HUES6 (cell line): Measurements from ENCODE around the gene DSN1.
"Not testable (repeated sequence)": the region's sequence is repeated elsewhere in the genome, so short reads cannot be mapped to it uniquely, and the experiment has no call there.

Experiments used
- H3K27ac ChIP-seq: 2 replicates; pipeline ENCODE4 v1.7.0; 2013; ENCODE audit warnings: low read depth, mild to moderate bottlenecking, low read length, inconsistent platforms
- H3K27me3 ChIP-seq: 2 replicates; pipeline ENCODE4 v1.6.1; 2013; ENCODE audit warnings: low read length; ENCODE audit not compliant: control insufficient read depth, insufficient read depth
- H3K36me3 ChIP-seq: 2 replicates; pipeline ENCODE4 v1.6.1; 2013; ENCODE audit warnings: low read length; ENCODE audit not compliant: control insufficient read depth, insufficient read depth
- H3K4me1 ChIP-seq: 2 replicates; pipeline ENCODE4 v1.6.1; 2013; ENCODE audit warnings: low read length; ENCODE audit not compliant: control insufficient read depth, insufficient read depth
- H3K4me3 ChIP-seq: 2 replicates; pipeline ENCODE4 v1.5.1; 2013; ENCODE audit warnings: low read depth, low read length
- H3K9ac ChIP-seq: one replicate; pipeline ENCODE4 v1.6.1; 2013; ENCODE audit warnings: mild to moderate bottlenecking, low read length
- H3K9me3 ChIP-seq: 2 replicates; pipeline ENCODE4 v1.6.1; 2013; ENCODE audit warnings: low read depth, low read length; ENCODE audit not compliant: control insufficient read depth, insufficient read depth

The DSN1 gene

DNA sequence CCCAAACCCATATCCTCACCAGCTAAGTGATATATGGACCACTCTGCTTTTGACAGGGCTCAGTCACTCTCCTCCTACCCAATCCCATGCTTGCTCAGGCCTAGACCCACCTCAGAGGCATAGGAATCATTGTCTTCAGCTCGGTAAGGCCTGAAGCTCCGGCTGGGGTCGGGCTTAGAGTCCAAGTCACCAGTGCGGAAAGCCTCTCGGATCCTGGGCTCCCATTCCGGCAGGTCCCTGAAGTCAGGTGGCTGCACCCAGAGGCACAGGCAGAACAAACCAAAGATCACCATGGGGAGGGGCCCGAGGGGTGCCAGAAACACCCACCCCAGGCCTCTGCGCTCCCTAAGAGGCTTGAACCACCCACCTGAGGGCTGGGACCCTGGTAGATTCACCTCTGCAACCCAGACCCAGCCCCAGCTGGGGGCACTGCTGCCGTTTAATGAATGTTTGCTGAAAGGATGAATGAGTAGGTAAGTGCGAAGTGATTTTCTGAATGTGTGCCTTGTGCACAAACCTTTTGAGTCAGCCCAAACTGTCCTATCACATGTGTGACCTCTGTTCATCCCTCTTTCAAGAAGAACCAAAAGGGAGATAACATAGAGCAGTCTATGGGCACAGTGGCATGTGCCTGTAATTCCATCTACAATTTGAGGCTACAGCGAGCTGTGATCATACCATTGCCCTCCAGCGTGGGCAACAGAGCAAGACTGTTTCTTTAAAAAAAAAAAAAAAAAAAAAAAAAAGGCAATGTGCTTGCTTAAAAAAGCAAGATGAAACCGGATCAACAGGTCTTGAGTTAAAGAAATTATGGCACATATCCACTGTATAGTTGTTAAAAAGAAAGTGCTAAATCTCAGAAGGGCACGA is 39.3 kb upstream of the DSN1 start:
- Histone ChIP-seq H3K27ac (no peak overlapping the region), H3K4me1 (no peaks in the 10 kb centered on the region), H3K9me3 (no peaks in the 10 kb centered on the region), H3K4me3 (no peak overlapping the region), H3K9ac (no peak overlapping the region), H3K27me3 (no peaks in the 10 kb centered on the region), H3K36me3 (peaks cover 75% of the 10 kb centered on the region)

- Histone ChIP-seq H3K9ac (no peak overlapping the region), H3K36me3 (peaks cover 81% of the 10 kb centered on the region), H3K4me1 (no peaks in the 10 kb centered on the region), H3K4me3 (no peak overlapping the region), H3K27me3 (no peaks in the 10 kb centered on the region), H3K27ac (no peak overlapping the region), H3K9me3 (no peaks in the 10 kb centered on the region)
These were observed 35.0 kb upstream of the DSN1 start for GRCh38 chr20:36808317-36809257.

- H3K9ac ChIP-seq = no peak overlapping the region
- H3K36me3 ChIP-seq = peaks cover 84% of the 10 kb centered on the region
- no peak overlapping the region for H3K4me3 ChIP-seq
- H3K27me3 ChIP-seq = no peaks in the 10 kb centered on the region
- H3K9me3 ChIP-seq = no peaks in the 10 kb centered on the region
- H3K27ac ChIP-seq = no peak overlapping the region
- H3K4me1 ChIP-seq = no peaks in the 10 kb centered on the region
These were observed 32.5 kb upstream of the DSN1 start for GRCh38 chr20:36806049-36806448.

DNA sequence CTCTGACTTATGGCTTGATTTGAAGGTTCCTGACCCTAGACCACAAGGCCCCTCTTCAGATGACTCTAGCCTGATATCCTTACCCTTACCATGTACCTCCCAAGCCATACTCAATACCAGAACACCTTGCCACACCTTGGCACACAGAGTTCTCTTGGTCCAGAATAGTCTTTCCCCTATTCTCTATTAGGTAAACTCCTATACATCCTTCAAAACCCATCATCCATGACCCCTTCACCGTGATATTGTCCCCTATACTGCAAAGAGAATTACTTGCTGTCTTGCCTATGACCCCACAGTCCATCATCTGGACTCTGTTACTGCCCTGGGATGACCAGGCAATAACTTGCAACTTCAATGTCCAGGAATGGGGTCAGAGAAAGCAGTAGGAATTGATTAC is 31.8 kb upstream of the DSN1 start:
- Histone ChIP-seq H3K36me3 (peaks cover 87% of the 10 kb centered on the region), H3K9me3 (no peaks in the 10 kb centered on the region), H3K27ac (no peak overlapping the region), H3K27me3 (no peaks in the 10 kb centered on the region), H3K4me3 (no peak overlapping the region), H3K9ac (no peak overlapping the region), H3K4me1 (no peaks in the 10 kb centered on the region)

DNA sequence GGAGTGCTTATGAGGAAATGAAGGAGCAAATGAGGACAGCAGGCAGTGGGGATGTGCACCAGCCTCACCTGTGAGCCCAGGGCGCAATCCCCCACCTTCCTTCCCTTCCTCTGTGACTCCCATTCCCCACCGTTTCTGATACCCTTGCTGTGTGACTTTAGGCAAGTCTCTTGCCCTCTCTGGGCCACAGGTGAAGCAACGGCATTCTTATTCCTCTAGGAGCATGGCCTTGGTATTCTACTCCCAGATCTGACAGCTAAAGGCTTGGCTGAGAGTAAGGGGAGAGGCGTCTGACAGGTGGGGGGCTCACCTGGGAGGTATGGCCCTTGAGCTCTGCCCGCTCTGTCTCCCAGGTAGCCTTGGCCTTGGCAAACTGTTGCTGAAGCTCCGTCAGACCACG is 30.9 kb upstream of the DSN1 start:
- Histone ChIP-seq H3K9ac (no peak overlapping the region), H3K36me3 (peaks cover 91% of the 10 kb centered on the region), H3K4me3 (no peak overlapping the region), H3K27me3 (no peaks in the 10 kb centered on the region), H3K4me1 (no peaks in the 10 kb centered on the region), H3K27ac (no peak overlapping the region), H3K9me3 (no peaks in the 10 kb centered on the region)

GRCh38 chr20:36802326-36803222 is 29.0 kb upstream of the DSN1 start:
- Histone ChIP-seq H3K4me3 (no peak overlapping the region), H3K9me3 (no peaks in the 10 kb centered on the region), H3K9ac (no peak overlapping the region), H3K27ac (no peak overlapping the region), H3K27me3 (no peaks in the 10 kb centered on the region), H3K4me1 (no peaks in the 10 kb centered on the region), H3K36me3 (peaks cover 91% of the 10 kb centered on the region)

- no peaks in the 10 kb centered on the region for H3K9me3 ChIP-seq
- H3K27ac ChIP-seq = no peak overlapping the region
- H3K4me3 ChIP-seq = no peak overlapping the region
- H3K27me3 ChIP-seq = no peaks in the 10 kb centered on the region
- H3K36me3 ChIP-seq = peaks cover 91% of the 10 kb centered on the region
- H3K9ac ChIP-seq = no peak overlapping the region
- no peaks in the 10 kb centered on the region for H3K4me1 ChIP-seq
These were observed 26.8 kb upstream of the DSN1 start for GRCh38 chr20:36800410-36800809.

- not testable (repeated sequence) for H3K4me3 ChIP-seq, H3K27me3 ChIP-seq, H3K4me1 ChIP-seq, H3K9me3 ChIP-seq, H3K9ac ChIP-seq, H3K27ac ChIP-seq
- H3K36me3 ChIP-seq = peaks cover 87% of the 10 kb centered on the region
These were observed 25.8 kb upstream of the DSN1 start for GRCh38 chr20:36799313-36799712.

DNA sequence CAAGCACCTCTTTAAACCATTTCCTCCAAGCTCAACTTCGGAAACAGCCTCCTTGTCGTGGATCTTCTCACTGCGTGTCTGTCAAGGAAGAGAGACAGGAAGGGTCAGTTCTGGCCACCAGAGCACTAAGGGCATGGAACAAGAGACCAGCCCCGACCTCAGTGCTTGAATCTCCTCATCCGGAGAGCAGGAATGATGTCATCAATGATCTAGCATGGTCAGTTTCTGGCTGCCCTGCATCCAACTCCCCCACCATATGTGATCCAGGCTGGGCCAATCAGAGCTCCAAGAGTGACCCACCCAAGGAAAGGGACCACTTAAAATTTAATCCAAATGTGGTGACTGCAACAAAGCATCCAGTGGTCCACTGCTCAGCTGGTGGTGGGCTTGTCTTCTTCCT is 23.3 kb upstream of the DSN1 start:
- H3K36me3 ChIP-seq = peaks cover 81% of the 10 kb centered on the region
- no peak overlapping the region for H3K4me3 ChIP-seq
- H3K27me3 ChIP-seq = no peaks in the 10 kb centered on the region
- H3K27ac ChIP-seq = no peak overlapping the region
- no peaks in the 10 kb centered on the region for H3K4me1 ChIP-seq
- H3K9me3 ChIP-seq = no peaks in the 10 kb centered on the region
- no peak overlapping the region for H3K9ac ChIP-seq

DNA sequence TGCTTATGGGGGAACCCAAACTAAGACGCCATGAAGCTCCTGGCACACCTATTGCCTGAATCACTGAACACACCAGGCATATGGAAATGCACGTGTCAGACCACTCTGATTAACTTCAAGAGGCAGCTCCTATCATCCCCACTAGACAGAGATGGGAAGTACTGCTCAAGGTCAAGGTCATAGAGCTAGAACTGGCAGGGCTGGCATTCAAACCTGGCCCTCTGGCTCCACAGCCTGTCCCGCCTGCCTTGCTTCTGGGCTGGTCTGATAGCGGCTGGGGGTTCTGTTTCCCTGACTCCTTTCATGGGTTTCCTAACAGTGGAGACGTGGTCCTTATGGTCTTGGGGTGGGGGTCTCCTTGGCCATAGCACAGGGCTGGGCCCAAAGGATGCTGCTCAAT is 22.6 kb upstream of the DSN1 start:
- Histone ChIP-seq H3K36me3 (peaks cover 84% of the 10 kb centered on the region), H3K4me1 (no peaks in the 10 kb centered on the region), H3K27me3 (no peaks in the 10 kb centered on the region), H3K27ac (no peak overlapping the region), H3K9ac (no peak overlapping the region), H3K9me3 (no peaks in the 10 kb centered on the region), H3K4me3 (no peak overlapping the region)
